Left ventricle myocardium superior (tissue), 1 donor: ENCODE measurements around the gene CARS2. TPM values are rescaled to one million over a fixed set of nuclear protein-coding genes. Genes with fewer than 3 reads are reported as not detected.
"Not testable (repeated sequence)": the region's sequence is repeated elsewhere in the genome, so short reads cannot be mapped to it uniquely, and the experiment has no call there.

Experiments used
- ATAC-seq: fragments of 200-7000 bp; cut with Tn5 transposase; one replicate; pipeline ENCODE4 v1.9.1; 2020; ENCODE audit warnings: mild to moderate bottlenecking, moderate library complexity
- DNase-seq: peaks from one replicate; pipeline ENCODE4 v3.0.0-alpha.2; 2020
- intact Hi-C: fragments of 100-400 bp; cut with micrococcal nuclease; formaldehyde crosslinking; loops from one replicate; pipeline ENCODE4 v1.11.0; 2022
- total RNA-seq: library from RNA; stranded (reverse); fragmentation: NEBNext Ultra II Directional; extraction: Animal tissue kit (Norgen Biotek cat#: 25700); gene quantifications from one replicate; pipeline ENCODE4 v1.2.1, GENCODE V29; 2021
- donor health status: DM: no; HTN: yes; CAD: no; lungs with severe emphysema.

CARS2 gene
- total RNA-seq, 1 donor from 2014 or later: 54.5 TPM

DNA sequence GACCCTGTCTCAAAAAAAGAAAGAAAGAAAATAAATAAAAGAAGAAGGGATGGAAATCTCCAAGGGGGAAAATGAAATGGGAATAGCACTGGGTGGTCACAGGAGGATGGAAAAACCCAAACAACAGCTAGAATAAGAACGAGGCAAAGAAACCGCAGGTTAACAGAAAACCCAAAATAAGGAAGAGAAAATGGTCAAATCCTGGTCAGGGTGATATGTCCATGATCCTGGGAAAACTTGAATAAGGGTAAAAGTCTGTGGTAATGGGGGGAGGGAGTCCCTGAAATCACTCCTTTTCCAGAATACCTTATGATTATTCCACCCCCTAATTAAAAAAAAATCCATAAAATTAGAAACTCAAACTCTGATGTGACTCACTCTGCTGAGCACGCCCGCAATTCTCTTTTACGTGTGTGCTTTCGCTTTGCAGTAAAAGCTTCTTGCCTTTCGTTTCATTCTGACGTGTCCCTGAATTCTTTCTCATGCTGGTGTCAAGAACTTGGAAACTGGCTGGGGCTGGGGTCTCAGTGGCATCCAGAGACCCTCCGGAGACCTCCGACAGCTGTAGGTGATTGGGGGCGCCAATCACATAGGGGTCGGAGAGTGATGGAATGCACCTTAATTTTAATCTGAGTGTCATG, 94.8 kb downstream of the CARS2 start:
- DNase-seq (no peak), ATAC-seq (no peak)
- intact Hi-C loops: no loop called here

DNA sequence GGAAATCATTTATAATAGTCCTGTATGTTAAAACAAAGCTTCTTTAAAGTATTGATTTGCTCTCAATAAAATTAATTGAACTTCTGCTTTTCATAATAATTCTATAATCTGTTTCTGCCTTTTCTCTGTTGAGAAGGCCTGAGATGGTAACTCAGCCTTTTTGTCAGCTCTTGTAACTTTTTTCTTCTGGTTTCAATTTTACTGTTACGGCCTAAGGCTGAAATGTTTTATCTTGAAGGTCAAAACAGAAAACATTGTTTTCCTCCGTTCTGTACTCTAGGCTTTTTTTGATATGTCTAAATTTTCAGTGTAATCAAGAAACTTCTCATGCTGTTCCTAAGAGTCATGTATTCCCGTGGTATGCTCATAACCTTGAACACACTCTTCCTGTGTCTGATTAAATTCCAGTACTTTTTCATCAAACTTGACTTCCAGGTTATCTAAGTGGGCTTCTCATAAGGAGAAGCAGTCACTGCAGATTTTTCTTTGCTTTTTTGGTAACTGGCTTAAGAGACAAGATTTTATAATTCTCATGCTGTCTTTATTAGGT, 98.2 kb downstream of the CARS2 start:
- no peak for DNase-seq
- no peak for ATAC-seq
- intact Hi-C loops: no loop called here

DNA sequence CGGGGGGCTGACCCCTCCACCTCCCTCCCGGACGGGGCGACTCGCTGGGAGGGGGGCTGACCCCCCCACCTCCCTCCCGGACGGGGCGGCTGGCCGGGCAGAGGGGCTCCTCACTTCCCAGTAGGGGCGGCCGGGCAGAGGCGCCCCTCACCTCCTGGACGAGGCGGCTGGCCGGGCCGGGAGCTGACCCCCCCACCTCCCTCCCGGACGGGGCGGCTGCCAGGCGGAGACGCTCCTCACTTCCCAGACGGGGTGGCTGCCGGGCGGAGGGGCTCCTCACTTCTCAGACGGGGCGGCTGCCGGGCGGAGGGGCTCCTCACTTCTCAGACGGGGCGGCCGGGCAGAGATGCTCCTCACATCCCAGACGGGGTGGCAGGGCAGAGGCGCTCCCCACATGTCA, 99.6 kb downstream of the CARS2 start:
- DNase-seq, intact Hi-C loops, ATAC-seq: not testable (repeated sequence)

DNA sequence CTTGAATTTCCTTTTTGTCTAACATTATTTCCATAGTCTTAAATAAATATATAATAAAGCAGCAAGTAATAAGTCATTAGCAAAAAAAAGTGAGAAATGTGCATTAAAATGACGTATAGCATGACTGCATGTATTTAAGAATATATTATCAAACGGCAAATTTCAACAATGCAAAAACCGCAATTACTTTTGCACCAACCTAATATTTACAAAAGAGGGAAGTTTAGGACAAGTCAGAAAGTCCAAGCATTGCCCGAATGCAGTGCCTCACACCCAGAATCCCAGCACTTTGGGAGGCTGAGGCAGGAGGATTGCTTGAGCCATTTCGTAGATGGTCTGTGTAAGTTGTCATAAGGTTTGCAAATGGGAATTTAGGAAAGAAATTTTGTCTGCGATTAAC, 100.8 kb downstream of the CARS2 start:
- ATAC-seq: no peak
- intact Hi-C loops: no loop called here
- DNase-seq: no peak

DNA sequence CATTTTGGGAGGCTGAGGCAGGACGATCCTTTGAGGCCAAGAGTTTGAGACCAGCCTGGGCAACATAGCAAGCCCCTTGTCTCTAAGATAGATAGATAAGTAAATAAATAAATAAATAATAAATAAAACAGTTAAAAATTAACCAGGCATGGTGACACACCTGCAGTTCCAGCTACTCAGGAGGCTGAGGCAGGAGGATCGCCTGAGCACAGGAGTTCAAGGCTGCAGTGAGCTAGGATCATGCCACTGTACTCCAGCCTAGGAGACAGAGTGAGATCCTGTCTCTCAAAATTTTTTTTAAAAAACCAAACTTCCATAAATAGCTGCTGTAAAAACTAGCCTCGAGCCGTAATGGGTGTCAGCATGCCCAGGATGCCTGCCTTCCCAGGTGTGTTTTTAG, 104.9 kb downstream of the CARS2 start:
- intact Hi-C loops: no loop called here
- DNase-seq (no peak), ATAC-seq (no peak)

DNA sequence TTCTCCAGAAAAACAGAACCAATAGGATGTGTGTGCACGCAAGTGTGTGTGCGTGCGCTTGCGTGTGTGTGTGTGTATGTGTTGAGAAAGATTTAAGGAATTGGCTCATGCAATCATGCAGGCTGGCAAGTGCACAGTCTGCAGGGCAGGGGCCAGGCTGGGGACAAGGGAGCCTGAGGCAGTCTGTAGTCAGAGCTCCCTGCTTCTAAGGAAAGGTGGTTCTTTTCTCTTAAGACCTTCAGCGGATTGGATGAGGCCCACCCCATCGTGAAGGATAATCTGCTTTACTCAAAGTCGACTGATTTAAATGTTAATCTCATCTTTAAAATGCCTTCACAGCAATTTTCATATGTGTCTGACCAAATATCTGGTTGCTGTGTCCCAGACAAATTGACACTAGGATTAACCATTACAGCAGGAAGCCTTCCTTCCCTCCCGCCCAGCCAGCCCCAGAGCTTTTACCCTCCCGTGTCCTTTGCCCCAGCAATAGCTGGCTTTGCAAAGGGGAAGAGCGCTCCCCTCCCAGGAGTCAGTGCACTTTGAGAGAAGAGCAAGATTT, 105.6 kb downstream of the CARS2 start:
- intact Hi-C loops: no loop called here
- DNase-seq (no peak), ATAC-seq (no peak)

DNA sequence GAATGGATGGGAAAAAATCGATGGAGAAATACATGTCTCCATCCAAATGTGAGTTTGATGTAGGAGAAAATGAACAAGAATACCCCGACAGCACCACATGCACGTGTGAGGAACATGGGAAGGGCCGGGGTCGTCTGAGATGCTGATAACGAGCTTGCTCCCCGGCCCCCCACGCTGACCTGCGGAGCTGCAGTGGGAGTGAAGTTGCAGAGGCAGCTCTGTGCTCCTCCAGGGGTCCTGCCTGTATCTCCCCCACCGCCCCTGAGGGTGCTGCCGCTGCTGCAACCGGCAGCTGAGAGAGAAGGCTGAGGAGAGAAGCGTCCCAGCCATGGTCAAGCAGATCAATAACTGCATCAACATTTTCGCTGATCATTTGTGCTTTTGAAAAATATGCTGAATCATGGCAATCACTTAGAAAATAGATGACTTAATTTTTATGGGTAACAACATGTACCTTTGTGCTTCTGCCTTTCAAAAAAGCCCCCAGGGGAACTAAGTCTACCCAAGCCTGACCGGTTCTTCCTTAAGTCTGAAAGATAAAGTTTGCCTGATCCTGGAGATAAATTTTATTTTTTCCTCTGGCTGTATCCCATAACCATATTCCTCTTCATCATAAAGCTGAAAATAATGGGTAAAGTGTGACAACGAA, 108.8 kb downstream of the CARS2 start:
- intact Hi-C loops: loop anchor here (10.0 kb wide), 1 partner anchor 448 kb away; no protein-coding TSS in a partner anchor
- DNase-seq (no peak), ATAC-seq (no peak)

DNA sequence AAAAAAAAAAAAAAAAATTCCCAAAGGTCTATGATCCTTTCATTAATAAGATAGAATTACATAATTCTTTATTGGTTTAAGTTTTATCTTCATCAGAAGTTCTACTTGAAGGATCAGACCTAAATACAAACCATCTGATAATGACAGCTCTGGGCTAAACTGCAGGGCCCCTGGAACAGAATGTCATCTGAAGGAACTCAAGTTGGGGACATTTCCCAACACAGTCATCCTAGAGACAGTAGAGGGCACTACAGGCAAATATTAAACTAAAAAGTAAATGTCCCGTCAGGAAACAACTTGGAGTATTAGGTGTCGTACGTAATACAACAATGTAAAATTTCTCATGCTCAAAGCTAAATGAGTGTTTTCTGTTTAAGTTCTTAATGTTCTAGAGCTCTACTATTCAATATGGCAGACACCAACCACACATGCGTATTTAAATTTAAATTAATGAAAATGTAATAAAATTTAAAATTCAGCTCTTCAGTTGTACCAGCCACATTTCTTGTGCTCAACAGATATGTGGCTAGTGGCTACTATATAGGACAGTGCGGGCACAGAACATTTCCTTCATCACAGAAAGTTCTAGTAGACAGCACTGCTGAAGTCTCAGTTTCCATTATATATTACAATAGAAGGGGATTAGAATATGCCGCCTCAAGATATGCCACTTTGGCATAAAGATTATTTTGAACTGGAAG, 112.3 kb downstream of the CARS2 start:
- DNase-seq (no peak), ATAC-seq (peak; percentile 90)
- intact Hi-C loops: loop anchor here (2.0 to 10.0 kb wide), 2 partner anchors 225 to 451 kb away; no protein-coding TSS in a partner anchor

DNA sequence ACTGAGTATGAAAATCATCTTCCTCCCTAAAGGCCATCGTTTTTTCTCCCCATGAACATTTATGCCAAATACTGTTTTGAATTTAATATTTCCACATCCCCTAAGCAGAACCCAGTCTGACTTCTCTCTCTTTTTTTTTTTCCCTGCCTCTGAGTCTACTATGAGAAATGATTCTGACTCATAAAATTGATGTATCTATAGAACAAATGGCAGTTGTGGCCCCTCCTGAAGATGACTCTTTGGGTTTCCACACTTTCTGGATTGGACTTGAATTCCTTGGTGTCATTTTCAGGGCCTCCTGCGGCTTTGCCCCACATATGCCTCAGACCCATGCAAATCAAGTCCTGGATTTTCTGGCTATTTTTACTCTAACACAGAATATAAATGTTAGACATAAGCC, 113.3 kb downstream of the CARS2 start:
- DNase-seq (no peak), ATAC-seq (no peak)
- intact Hi-C loops: loop anchor here (2.0 to 10.0 kb wide), 2 partner anchors 226 to 452 kb away; no protein-coding TSS in a partner anchor

Other genes starting within 250 kb of the CARS2 start
- gene RAB20, start 144.4 kb downstream of the CARS2 start, total RNA-seq: 10.3 TPM
- gene NAXD, start 90.6 kb downstream of the CARS2 start, total RNA-seq: 30.1 TPM
- 7.7 TPM for gene ING1, start 7.6 kb upstream of the CARS2 start, total RNA-seq
- 49.4 TPM for gene ANKRD10, start 209.0 kb upstream of the CARS2 start, total RNA-seq